IMR-90 (cell line): Measurements from ENCODE around the gene JMJD1C. TPM values are rescaled to one million over a fixed set of nuclear protein-coding genes. Genes with fewer than 3 reads are reported as not detected.

Experiments used
- ATAC-seq: fragments of 200-7000 bp; cut with Tn5 transposase; 2 replicates; pipeline ENCODE4 v1.9.1; 2020; ENCODE audit warnings: low read depth, mild to moderate bottlenecking, moderate library complexity
- BruUV-seq: library from RNA; stranded (reverse); fragments of 400-500 nt; replicated peaks from 2 replicates; lab custom pipeline; 2021; lab: Mats Ljungman, UMichigan
- CTCF ChIA-PET: fragments of 300-600 bp; formaldehyde crosslinking; extraction: SDS; loops from one replicate; lab custom pipeline; 2021; ENCODE audit warnings: antibody characterized with exemption; lab: Yijun Ruan, JAX
- POLR2A ChIA-PET: fragments of 300-600 bp; sonication (Branson Sonifier 250); formaldehyde crosslinking; loops from one replicate; lab custom pipeline; 2022; ENCODE audit warnings: antibody characterized with exemption; ENCODE audit not compliant: unreplicated experiment; lab: Charles Lee
- DNase-seq: peaks from one replicate; pipeline ENCODE4 v3.0.0; 2013
- H2AFZ ChIP-seq: replicated peaks from 2 replicates; pipeline ENCODE3; 2013; ENCODE audit warnings: low read length, mild to moderate bottlenecking; ENCODE audit not compliant: poor library complexity
- H2AK5ac ChIP-seq: 2 replicates; pipeline ENCODE4 v1.6.1; 2013; ENCODE audit warnings: low read depth, low read length, inconsistent platforms
- H2AK9ac ChIP-seq: replicated peaks from 2 replicates; pipeline ENCODE3; 2013; ENCODE audit warnings: mild to moderate bottlenecking, low read depth, low read length, moderate library complexity; ENCODE audit not compliant: poor library complexity
- H2BK120ac ChIP-seq: 2 replicates; pipeline ENCODE4 v1.6.1; 2013; ENCODE audit warnings: low read depth, low read length, inconsistent platforms
- H2BK15ac ChIP-seq: 3 replicates; pipeline ENCODE4 v1.6.1; 2013; ENCODE audit warnings: low read depth, low read length, inconsistent platforms
- H2BK20ac ChIP-seq: 2 replicates; pipeline ENCODE4 v1.6.1; 2013; ENCODE audit warnings: low read depth, mild to moderate bottlenecking, inconsistent platforms, low read length, moderate library complexity
- H2BK5ac ChIP-seq: 2 replicates; pipeline ENCODE4 v1.6.1; 2013; ENCODE audit warnings: mild to moderate bottlenecking, low read depth, low read length, inconsistent platforms; ENCODE audit not compliant: poor library complexity, severe bottlenecking
- H3K14ac ChIP-seq: replicated peaks from 2 replicates; pipeline ENCODE4 v1.6.1; 2013; ENCODE audit warnings: low read depth, low read length, inconsistent platforms
- H3K18ac ChIP-seq: 2 replicates; pipeline ENCODE4 v1.6.1; 2013; ENCODE audit warnings: low read depth, low read length, control low read depth
- H3K23ac ChIP-seq: 2 replicates; pipeline ENCODE4 v1.6.1; 2013; ENCODE audit warnings: low read depth, low read length, inconsistent platforms
- H3K27ac ChIP-seq: 2 replicates; pipeline ENCODE4 v1.5.1; 2013; ENCODE audit warnings: mild to moderate bottlenecking, control low read depth, low read length; ENCODE audit not compliant: insufficient read depth
- H3K27me3 ChIP-seq: 2 replicates; pipeline ENCODE4 v1.6.1; 2013; ENCODE audit warnings: low read length; ENCODE audit not compliant: control insufficient read depth, insufficient read depth
- H3K36me3 ChIP-seq: 2 replicates; pipeline ENCODE4 v1.6.1; 2013; ENCODE audit warnings: low read length, mixed read lengths; ENCODE audit not compliant: control insufficient read depth, insufficient read depth
- H3K4ac ChIP-seq: 2 replicates; pipeline ENCODE4 v1.6.1; 2013; ENCODE audit warnings: low read depth, low read length, inconsistent platforms
- H3K4me1 ChIP-seq: 2 replicates; pipeline ENCODE4 v1.6.1; 2013; ENCODE audit warnings: low read length, mixed read lengths; ENCODE audit not compliant: control insufficient read depth, insufficient read depth
- H3K4me2 ChIP-seq: 2 replicates; pipeline ENCODE4 v1.6.1; 2013; ENCODE audit warnings: low read depth, mild to moderate bottlenecking, control low read depth, low read length, moderate library complexity
- H3K4me3 ChIP-seq: 2 replicates; pipeline ENCODE4 v1.5.1; 2013; ENCODE audit warnings: low read depth, mild to moderate bottlenecking, control low read depth, low read length, moderate library complexity; ENCODE audit not compliant: insufficient read depth
- H3K56ac ChIP-seq: 2 replicates; pipeline ENCODE4 v1.6.1; 2013; ENCODE audit warnings: low read length, inconsistent platforms; ENCODE audit not compliant: insufficient read depth; ENCODE audit errors: extremely low read depth
- H3K79me1 ChIP-seq, 2 experiments: 2 replicates each; pipeline ENCODE4 v1.6.1; 2013; ENCODE audit warnings: low read length in 2 of 2, inconsistent platforms in 1 of 2, low read depth in 1 of 2
- H3K9ac ChIP-seq: 2 replicates; pipeline ENCODE4 v1.6.1; 2013; ENCODE audit warnings: low read depth, low read length, control low read depth
- H3K9me1 ChIP-seq: 2 replicates; pipeline ENCODE4 v1.6.1; 2013; ENCODE audit warnings: low read length, inconsistent platforms; ENCODE audit not compliant: insufficient read depth
- H3K9me3 ChIP-seq: 2 replicates; pipeline ENCODE4 v1.6.1; 2013; ENCODE audit warnings: low read length; ENCODE audit not compliant: control insufficient read depth, insufficient read depth
- H4K20me1 ChIP-seq: 2 replicates; pipeline ENCODE4 v1.6.1; 2013; ENCODE audit warnings: low read length, inconsistent platforms; ENCODE audit not compliant: insufficient read depth
- H4K5ac ChIP-seq: 2 replicates; pipeline ENCODE4 v1.6.1; 2013; ENCODE audit warnings: mild to moderate bottlenecking, low read depth, low read length, control low read depth
- H4K8ac ChIP-seq, 2 experiments: 2 replicates each; pipeline ENCODE4 v1.6.1; 2013; ENCODE audit warnings: low read depth in 2 of 2, low read length in 2 of 2, control low read depth in 1 of 2, inconsistent platforms in 1 of 2
- H4K91ac ChIP-seq: 2 replicates; pipeline ENCODE4 v1.6.1; 2013; ENCODE audit warnings: low read depth, low read length, inconsistent platforms; ENCODE audit not compliant: insufficient read depth
- BHLHE40 ChIP-seq: fragments of 150-350 bp; IDR thresholded peaks from 2 replicates; pipeline ENCODE4 v1.6.1; 2016; ENCODE audit warnings: mild to moderate bottlenecking, low read depth, low read length
- CHD1 ChIP-seq: IDR thresholded peaks from 2 replicates; pipeline ENCODE4 v1.6.1; 2012; ENCODE audit warnings: low read depth, low read length, improper control_type of control experiment
- FOS ChIP-seq: fragments of 150-350 bp; IDR thresholded peaks from 2 replicates; pipeline ENCODE4 v1.6.1; 2016; ENCODE audit warnings: low read depth, low read length
- POLR2A ChIP-seq: IDR thresholded peaks from 2 replicates; pipeline ENCODE4 v1.6.1; 2012; ENCODE audit warnings: mild to moderate bottlenecking, low read depth, low read length
- WGBS, 2 experiments: methylation state at CpG; one replicate each; pipeline versions ENCODE4 v1.1.5 to v1.1.7; 2013; ENCODE audit warnings: missing lambda C conversion rate in 2 of 2; ENCODE audit not compliant: insufficient read length in 1 of 2; ENCODE audit errors: extremely low coverage in 2 of 2; 5-methylcytosine and 5-hydroxymethylcytosine counted together
- dilution Hi-C: fragments of 300-500 bp; cut with HindIII; formaldehyde crosslinking; loops from one replicate; pipeline ENCODE4 v1.14.3; 2018; ENCODE audit warnings: low sequenced_read_pairs; ENCODE audit not compliant: unreplicated experiment
- in situ Hi-C: fragments of 300-500 bp; cut with MboI; formaldehyde crosslinking; loops from 3 replicates; pipeline ENCODE4 v1.14.3; 2019; ENCODE audit warnings: low sequenced_read_pairs, inconsistent platforms, mixed read lengths
- intact Hi-C: fragments of 100-400 bp; cut with micrococcal nuclease; formaldehyde crosslinking; loops from 2 replicates; pipeline ENCODE4 v1.10.0; 2022
- polyA plus RNA-seq, 3 experiments: library from polyadenylated mRNA; depleted of rRNA; stranded (reverse); fragments of >200 nt; gene quantifications; 2 replicates each; pipeline ENCODE4 v1.2.3, GENCODE V29; 2012; ENCODE audit warnings: low replicate concordance in 1 of 3
- total RNA-seq: library from RNA; depleted of rRNA; stranded (reverse); fragments of >200 nt; gene quantifications from 2 replicates; pipeline ENCODE4 v1.2.3, GENCODE V29; 2012

The JMJD1C gene
- total and polyA plus RNA-seq, 2 of the 4 experiments (the other 2 are of a cell fraction) = 15.6 to 96.8 TPM

- TF ChIP-seq BHLHE40 = no peak
Measured at GRCh38 chr10:63265683-63266235, 200.0 kb downstream of the JMJD1C start (continued).

DNA sequence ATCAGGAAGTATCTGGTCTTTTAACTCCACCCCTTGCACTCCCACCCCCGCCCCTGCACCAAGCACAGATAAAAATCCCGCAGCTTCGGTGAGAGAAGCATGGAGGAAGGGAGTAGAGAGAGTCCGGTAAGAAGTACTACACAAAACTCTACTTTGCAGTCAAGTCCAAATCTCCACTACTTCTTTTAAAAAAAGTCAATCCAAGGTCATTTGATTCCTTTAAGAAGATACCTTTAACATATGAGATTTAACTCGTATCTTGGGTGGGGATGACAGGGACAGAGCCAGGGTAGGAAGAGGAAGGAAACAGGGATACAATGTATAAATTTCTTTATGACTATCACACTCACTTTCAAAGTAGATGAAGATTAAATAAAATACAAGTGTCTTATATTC lies 200.6 kb downstream of the JMJD1C start:
- Histone ChIP-seq H3K56ac (peak overlapping the region; percentile 18; the same call in 1 of the 2 replicates), H2AK5ac (no peak overlapping the region), H4K20me1 (0 out of 2 replicates have a peak, but pooled peaks cover 4% of the 10 kb centered on the region), H4K91ac (no peak overlapping the region), H3K9me1 (no peaks in the 10 kb centered on the region), H2BK20ac (peak overlapping the region; percentile 42; the same call in 1 of the 2 replicates), H3K23ac (peak overlapping the region; percentile 13; the same call in 1 of the 2 replicates), H3K18ac (peak overlapping the region; percentile 42; the same call in 1 of the 2 replicates), H3K4me1 (0 out of 2 replicates have a peak, but pooled peaks cover 2% of the 10 kb centered on the region), H2BK15ac (0 out of 3 replicates have a peak overlapping the region, but pooled peaks have one; percentile 89), H3K36me3 (peaks cover 2% of the 10 kb centered on the region; the same call in 1 of the 2 replicates), H3K9ac (peak overlapping the region; percentile 78), H4K5ac (no peak overlapping the region), H4K8ac (peak overlapping the region in 1 of 2 experiments; percentile 8; a peak in 1 of 4 replicates), H2AFZ (no peak overlapping the region), H3K4me2 (peak overlapping the region; percentile 96), H3K9me3 (no peaks in the 10 kb centered on the region), H3K27ac (0 out of 2 replicates have a peak overlapping the region, but pooled peaks have one; percentile 54), H3K14ac (peak overlapping the region; percentile 88), H3K4ac (peak overlapping the region; percentile 64; the same call in 1 of the 2 replicates), H2BK120ac (peak overlapping the region; percentile 33; the same call in 1 of the 2 replicates), H2BK5ac (peak overlapping the region; percentile 94), H2AK9ac (no peak overlapping the region), H3K79me1 (peaks cover 6 to 32% of the 10 kb centered on the region in 2 experiments), H3K4me3 (peak overlapping the region; percentile 44), H3K27me3 (no peaks in the 10 kb centered on the region)
- DNase-seq (peak; percentile 68), ATAC-seq (peak; percentile 27; the same call in 1 of the 2 replicates)
- dilution Hi-C loops = no loop called here
- TF ChIP-seq FOS (no peak), CHD1 (no peak), POLR2A (peak; percentile 60; the same call in 1 of the 2 replicates)
- ChIA-PET POLR2A (interaction anchor here (0.6 to 0.9 kb wide), 3 partner anchors 38 to 290 kb away, joined by 3 read pairs; no protein-coding TSS in a partner anchor), CTCF (interaction anchor here (0.5 to 1.3 kb wide), 2 partner anchors 384 to 455 kb away, joined by 3 to 5 read pairs; no protein-coding TSS in a partner anchor)
- no CpG with 5 or more reads among the region's 5 CpGs for WGBS, 2 experiments
- intact Hi-C loops = loop anchor here (5.0 kb wide), 1 partner anchor 257 kb away; the partner anchor contains the start of gene REEP3
- in situ Hi-C loops = no loop called here
- BruUV-seq = no TSS peak
